GM23338 (cell line): ENCODE results near the gene DRAM1. TPM values are rescaled to one million over a fixed set of nuclear protein-coding genes. Genes with fewer than 3 reads are reported as not detected.

ENCODE experiments used
- ATAC-seq: fragments of 200-7000 bp; cut with Tn5 transposase; 3 replicates; pipeline ENCODE4 v1.9.1; 2020
- DNase-seq: peaks from one replicate; pipeline ENCODE4 v3.0.0-alpha.2; 2015; ENCODE audit warnings: low spot score
- H2AFZ ChIP-seq: fragments of 200-600 bp; sonication (generic); 2 replicates; pipeline ENCODE4 v1.8.0; 2016; ENCODE audit warnings: antibody characterized with exemption, mild to moderate bottlenecking, moderate library complexity
- H3F3A ChIP-seq: fragments of 200-600 bp; sonication (generic); replicated peaks from 2 replicates; pipeline ENCODE4 v1.8.0; 2017; ENCODE audit warnings: antibody characterized with exemption, mixed run types, low read depth
- H3K27ac ChIP-seq: fragments of 200-600 bp; sonication (generic); 2 replicates; pipeline ENCODE4 v1.6.1; 2016; ENCODE audit warnings: low read depth
- H3K27me3 ChIP-seq: fragments of 200-600 bp; sonication (generic); 2 replicates; pipeline ENCODE4 v1.8.0; 2016; ENCODE audit warnings: mild to moderate bottlenecking, mixed run types, moderate library complexity; ENCODE audit not compliant: insufficient read depth
- H3K36me3 ChIP-seq: fragments of 200-600 bp; sonication (generic); 2 replicates; pipeline ENCODE4 v1.8.0; 2016; ENCODE audit warnings: mild to moderate bottlenecking; ENCODE audit not compliant: insufficient read depth
- H3K4me1 ChIP-seq: fragments of 200-600 bp; sonication (generic); 2 replicates; pipeline ENCODE4 v1.8.0; 2016; ENCODE audit warnings: mild to moderate bottlenecking, moderate library complexity; ENCODE audit not compliant: insufficient read depth
- H3K4me2 ChIP-seq: fragments of 200-600 bp; sonication (generic); 2 replicates; pipeline ENCODE4 v1.7.1; 2017; ENCODE audit warnings: mixed run types
- H3K4me3 ChIP-seq: fragments of 200-600 bp; sonication (generic); 2 replicates; pipeline ENCODE4 v1.6.1; 2016; ENCODE audit warnings: mixed run types
- H3K79me2 ChIP-seq: fragments of 200-600 bp; sonication (generic); replicated peaks from 2 replicates; pipeline ENCODE4 v1.8.0; 2017; ENCODE audit warnings: mild to moderate bottlenecking; ENCODE audit not compliant: insufficient read depth
- H3K9me2 ChIP-seq: fragments of 200-600 bp; sonication (generic); 2 replicates; pipeline ENCODE4 v1.8.0; 2017; ENCODE audit not compliant: insufficient read depth
- H4K20me1 ChIP-seq: fragments of 200-600 bp; sonication (generic); replicated peaks from 2 replicates; pipeline ENCODE4 v1.8.0; 2017; ENCODE audit warnings: mild to moderate bottlenecking; ENCODE audit not compliant: insufficient read depth
- H3K27ac Mint-ChIP-seq: 2 replicates; pipeline ENCODE4 v1.8.0; 2020; ENCODE audit warnings: inconsistent platforms, mild to moderate bottlenecking, moderate library complexity, mixed read lengths
- H3K27me3 Mint-ChIP-seq: 3 replicates; pipeline ENCODE4 v1.8.0; 2022; ENCODE audit warnings: low read depth, mild to moderate bottlenecking, moderate library complexity, mixed read lengths, inconsistent platforms; ENCODE audit not compliant: insufficient read depth, poor library complexity
- H3K36me3 Mint-ChIP-seq: 3 replicates; pipeline ENCODE4 v1.8.0; 2021; ENCODE audit warnings: low read depth, mild to moderate bottlenecking, inconsistent platforms, moderate library complexity, mixed read lengths
- H3K4me1 Mint-ChIP-seq: 3 replicates; pipeline ENCODE4 v1.8.0; 2020; ENCODE audit warnings: mild to moderate bottlenecking, inconsistent platforms, mixed read lengths
- H3K4me3 Mint-ChIP-seq: 3 replicates; pipeline ENCODE4 v1.8.0; 2021; ENCODE audit warnings: moderate library complexity, mild to moderate bottlenecking, inconsistent platforms, mixed read lengths
- H3K9me3 Mint-ChIP-seq: 3 replicates; pipeline ENCODE4 v1.8.0; 2020; ENCODE audit warnings: moderate library complexity, mild to moderate bottlenecking, inconsistent platforms, mixed read lengths
- CREB1 ChIP-seq: fragments of 250-450 bp; sonication (Bioruptor Pico); IDR thresholded peaks from 2 replicates; pipeline ENCODE4 v1.5.0; 2020; ENCODE audit warnings: low read depth, mild to moderate bottlenecking, moderate library complexity
- CTCF ChIP-seq, 2 experiments: fragments of 200-600 bp in 1 of 2; sonication (generic) in 1 of 2; conservative IDR thresholded peaks; 2 replicates each; pipeline versions ENCODE4 v1.5.1 to v1.6.1; 2016 to 2017; ENCODE audit warnings: antibody characterized with exemption in 2 of 2, low read depth in 2 of 2, mild to moderate bottlenecking in 2 of 2, moderate library complexity in 1 of 2
- ETS1 ChIP-seq: IDR thresholded peaks from 2 replicates; pipeline ENCODE4 v1.6.1; 2016; ENCODE audit warnings: antibody characterized with exemption
- JUNB ChIP-seq: IDR thresholded peaks from one replicate; pipeline ENCODE4 v1.6.1; 2016; ENCODE audit warnings: antibody characterized with exemption; ENCODE audit not compliant: unreplicated experiment
- NANOG ChIP-seq: IDR thresholded peaks from 2 replicates; pipeline ENCODE4 v1.6.1; 2016; ENCODE audit warnings: antibody characterized with exemption, borderline replicate concordance
- POLR2AphosphoS5 ChIP-seq: IDR thresholded peaks from 2 replicates; pipeline ENCODE4 v1.6.1; 2016; ENCODE audit warnings: antibody characterized with exemption, low read depth
- REST ChIP-seq: IDR thresholded peaks from one replicate; pipeline ENCODE4 v1.6.1; 2018; ENCODE audit warnings: antibody characterized with exemption; ENCODE audit not compliant: unreplicated experiment
- ZNF114 ChIP-seq: fragments of 250-450 bp; sonication (Bioruptor Pico); IDR thresholded peaks from 2 replicates; pipeline ENCODE4 v1.5.0; 2020; ENCODE audit warnings: mild to moderate bottlenecking, moderate library complexity
- ZNF331 ChIP-seq: fragments of 250-450 bp; sonication (Bioruptor Pico); IDR thresholded peaks from 2 replicates; pipeline ENCODE4 v1.5.0; 2020; ENCODE audit warnings: low read depth, mild to moderate bottlenecking, moderate library complexity
- ZNF462 ChIP-seq: fragments of 250-450 bp; sonication (Bioruptor Pico); IDR thresholded peaks from 2 replicates; pipeline ENCODE4 v1.5.0; 2020; ENCODE audit warnings: mild to moderate bottlenecking, moderate library complexity
- polyA plus RNA-seq: library from polyadenylated mRNA; unstranded; fragments of >200 nt; fragmentation: Nextera tagmentation; extraction: Ambion mirVana; gene quantifications from 2 replicates; pipeline ENCODE4 v1.2.1, GENCODE V29; 2016
- total RNA-seq: library from RNA; depleted of rRNA; stranded (reverse); fragments of >200 nt; shearing (Covaris generic); gene quantifications from 2 replicates; pipeline ENCODE4 v1.2.3, GENCODE V29; 2014

The DRAM1 gene
- total and polyA plus RNA-seq, 2 experiments from 2014 or later, result 5.7 to 8.5 TPM

- H3K27ac ChIP-seq, result no peak overlapping the region
- no peaks in the 10 kb centered on the region for H4K20me1 ChIP-seq
- no peak for ATAC-seq
- H3K4me3 ChIP-seq, result no peak overlapping the region
- no peaks in the 10 kb centered on the region for H3K79me2 ChIP-seq
- H3K9me3 Mint-ChIP-seq, result no peaks in the 10 kb centered on the region
- H3K27me3 ChIP-seq, result no peaks in the 10 kb centered on the region
- H3K27ac Mint-ChIP-seq, result no peak overlapping the region
- no peaks in the 10 kb centered on the region for H3K4me1 Mint-ChIP-seq
- H3K4me1 ChIP-seq, result no peaks in the 10 kb centered on the region
- H3K36me3 ChIP-seq, result no peaks in the 10 kb centered on the region
- no peak overlapping the region for H2AFZ ChIP-seq
- H3K4me3 Mint-ChIP-seq, result no peak overlapping the region
- H3K27me3 Mint-ChIP-seq, result peaks cover 2% of the 10 kb centered on the region
- H3K9me2 ChIP-seq, result no peaks in the 10 kb centered on the region
- no peaks in the 10 kb centered on the region for H3F3A ChIP-seq
- DNase-seq, result no peak
- TF ChIP-seq ZNF331 (CRISPR knock-in tag) (no peak), POLR2AphosphoS5 (no peak)
- no peak overlapping the region for H3K4me2 ChIP-seq
- H3K36me3 Mint-ChIP-seq, result no peaks in the 10 kb centered on the region
Measured at GRCh38 chr12:101966496-101966895, 89.1 kb downstream of the DRAM1 start.

- Histone ChIP-seq H3F3A (no peaks in the 10 kb centered on the region), H3K79me2 (no peaks in the 10 kb centered on the region), H3K27me3 (no peaks in the 10 kb centered on the region), H3K9me2 (no peaks in the 10 kb centered on the region), H3K27ac (no peak overlapping the region), H3K36me3 (no peaks in the 10 kb centered on the region), H3K4me3 (no peak overlapping the region), H4K20me1 (no peaks in the 10 kb centered on the region), H3K4me2 (no peak overlapping the region), H2AFZ (no peak overlapping the region), H3K4me1 (no peaks in the 10 kb centered on the region)
- H3K9me3 Mint-ChIP-seq, result no peaks in the 10 kb centered on the region
- no peaks in the 10 kb centered on the region for H3K36me3 Mint-ChIP-seq
- peaks cover 2% of the 10 kb centered on the region for H3K27me3 Mint-ChIP-seq
- H3K4me3 Mint-ChIP-seq, result no peak overlapping the region
- ATAC-seq, result no peak
- no peak for DNase-seq
- H3K4me1 Mint-ChIP-seq, result no peaks in the 10 kb centered on the region
- no peak overlapping the region for H3K27ac Mint-ChIP-seq
- TF ChIP-seq ZNF331 (CRISPR knock-in tag), result no peak
- no peak for TF ChIP-seq ZNF462 (CRISPR knock-in tag)
- no peak for TF ChIP-seq REST
- no peak for TF ChIP-seq NANOG
- TF ChIP-seq CREB1 (CRISPR knock-in tag), result no peak
- no peak for TF ChIP-seq ZNF114 (CRISPR knock-in tag)
- no peak for TF ChIP-seq JUNB
- TF ChIP-seq CTCF (conservative IDR thresholded peaks at IDR 0.05; ENCODE audit: low read depth in 2 of 2), result no peak
- TF ChIP-seq ETS1, result no peak
Measured at GRCh38 chr12:101967506-101967905, 90.1 kb downstream of the DRAM1 start.
